GM21717 (cell line): Measurements from ENCODE around the gene EXD3.
"Not testable (repeated sequence)": the region's sequence is repeated elsewhere in the genome, so short reads cannot be mapped to it uniquely, and the experiment has no call there.

Source experiments
- ATAC-seq: cut with Tn5 transposase; IDR thresholded peaks from one replicate; pipeline ENCODE4 v1.9.1; 2021; ENCODE audit warnings: mild to moderate bottlenecking, moderate library complexity; ENCODE audit not compliant: unreplicated experiment

EXD3 gene

DNA sequence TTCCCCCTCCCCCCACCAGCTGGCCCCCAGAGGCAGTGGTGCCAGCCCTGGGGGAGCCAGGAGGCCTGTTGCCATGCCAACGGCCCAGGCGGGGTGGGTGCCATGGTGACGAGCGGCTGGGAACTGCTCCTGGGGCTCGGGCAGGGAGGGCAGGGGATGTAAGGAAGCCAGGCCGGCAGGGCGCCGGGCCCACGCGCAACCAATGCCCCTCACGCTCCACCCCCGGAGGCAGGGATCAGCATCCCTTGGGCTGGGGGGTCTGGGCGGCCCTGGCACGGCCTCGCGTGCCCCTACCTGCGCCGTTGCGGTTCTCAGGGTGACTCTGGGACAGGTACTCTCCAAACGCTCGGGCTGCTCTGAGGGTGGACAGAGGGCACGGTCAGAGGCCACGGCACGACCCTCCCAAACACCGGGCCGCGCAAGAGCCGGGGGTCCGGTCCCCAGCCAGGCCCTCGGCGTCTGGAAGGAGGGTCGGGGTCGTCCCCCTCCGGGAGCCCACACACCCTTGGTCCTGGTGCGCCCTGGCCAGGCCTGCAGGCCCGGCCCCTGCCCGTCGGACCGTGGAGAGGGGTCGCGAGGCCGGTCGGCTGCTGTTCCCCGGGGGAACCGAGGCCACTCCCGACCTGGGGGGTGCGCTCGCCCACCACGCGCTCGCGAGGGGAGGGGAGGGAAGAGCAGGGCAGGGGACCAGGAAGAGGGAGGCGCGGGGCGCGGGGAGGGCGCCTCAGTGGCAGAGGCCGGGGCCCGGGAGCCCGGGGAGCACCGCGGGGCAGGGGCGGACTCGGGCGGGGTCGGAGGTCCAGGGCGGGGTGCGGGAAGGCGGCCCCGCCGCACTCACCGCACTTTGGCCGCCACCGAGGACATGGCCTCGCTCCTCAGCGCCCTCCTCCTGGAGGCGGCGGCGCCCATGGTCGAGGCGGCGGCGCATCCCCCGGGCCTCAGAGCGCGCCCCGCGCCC lies 35.5 kb upstream of the EXD3 start:
- peak; percentile 2 for ATAC-seq

DNA sequence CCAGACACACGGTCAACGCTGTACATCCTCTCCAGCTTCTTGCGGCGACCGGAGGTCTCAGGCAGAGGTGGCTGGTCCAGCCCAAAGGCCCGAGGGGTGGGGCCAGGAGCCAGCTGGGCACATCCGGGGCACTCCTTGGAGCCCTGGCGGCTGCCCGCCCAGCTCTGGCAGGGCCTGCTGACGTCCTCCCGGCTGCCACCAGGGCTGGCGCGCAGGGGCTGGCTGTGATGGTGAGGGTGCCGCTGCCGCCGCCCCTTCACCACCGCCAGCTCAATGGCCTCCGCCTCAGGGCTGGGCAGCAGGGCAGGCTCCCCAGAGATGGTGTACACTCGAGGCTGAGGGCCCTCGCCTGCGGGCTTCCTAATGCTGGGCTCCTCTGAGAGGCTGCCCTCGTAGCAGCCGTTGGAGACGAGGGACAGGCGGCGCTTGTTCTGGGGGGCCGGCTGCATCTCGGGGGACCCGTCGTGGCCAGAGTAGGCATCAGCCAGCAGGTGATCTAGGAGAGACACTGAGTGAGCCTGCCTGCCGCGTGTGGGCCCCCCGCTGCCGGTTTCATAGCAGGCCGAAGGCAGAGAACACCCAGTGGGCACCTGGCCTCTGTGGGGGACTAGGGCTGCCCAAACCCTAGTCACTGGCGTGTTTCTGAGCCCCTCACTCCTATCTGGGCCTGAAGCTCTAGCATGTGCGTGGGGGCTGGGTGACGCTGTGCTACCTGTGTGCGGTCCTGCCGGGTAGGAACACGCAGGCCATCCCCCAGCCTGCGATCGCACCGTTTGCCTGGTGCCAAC lies 34.6 kb upstream of the EXD3 start:
- no peak for ATAC-seq

- no peak for ATAC-seq
Observed at GRCh38 chr9:137456864-137457405, 34.0 kb upstream of the EXD3 start.

- no peak for ATAC-seq
Observed at GRCh38 chr9:137456061-137456863, 33.3 kb upstream of the EXD3 start.

GRCh38 chr9:137455359-137455991 lies 32.5 kb upstream of the EXD3 start:
- ATAC-seq = no peak

GRCh38 chr9:137454597-137455358 lies 31.8 kb upstream of the EXD3 start:
- ATAC-seq = no peak

- no peak for ATAC-seq
Observed at GRCh38 chr9:137454145-137454596, 31.2 kb upstream of the EXD3 start.

DNA sequence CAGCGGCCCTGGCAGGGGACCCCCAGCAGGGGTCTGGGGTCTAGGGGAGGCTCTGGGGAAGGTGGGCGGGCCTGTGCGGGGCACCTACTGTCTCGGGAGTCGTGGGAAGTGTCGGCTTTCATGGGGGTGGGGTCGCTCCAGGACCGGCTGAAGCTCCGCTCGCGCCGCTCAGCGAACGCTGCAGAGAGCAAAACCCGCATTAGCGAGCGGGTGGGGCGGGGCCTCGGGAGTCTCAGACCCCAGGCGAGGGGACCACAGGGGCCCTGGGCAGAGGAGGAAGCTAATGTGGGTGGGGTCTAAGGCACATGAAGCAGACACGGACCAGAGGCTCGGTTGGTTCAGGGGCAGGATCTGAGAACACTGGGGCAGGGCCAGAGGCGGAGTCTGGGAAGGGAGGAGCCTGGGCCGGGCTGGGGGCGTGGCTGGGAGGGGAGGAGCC lies 30.7 kb upstream of the EXD3 start:
- ATAC-seq = no peak

DNA sequence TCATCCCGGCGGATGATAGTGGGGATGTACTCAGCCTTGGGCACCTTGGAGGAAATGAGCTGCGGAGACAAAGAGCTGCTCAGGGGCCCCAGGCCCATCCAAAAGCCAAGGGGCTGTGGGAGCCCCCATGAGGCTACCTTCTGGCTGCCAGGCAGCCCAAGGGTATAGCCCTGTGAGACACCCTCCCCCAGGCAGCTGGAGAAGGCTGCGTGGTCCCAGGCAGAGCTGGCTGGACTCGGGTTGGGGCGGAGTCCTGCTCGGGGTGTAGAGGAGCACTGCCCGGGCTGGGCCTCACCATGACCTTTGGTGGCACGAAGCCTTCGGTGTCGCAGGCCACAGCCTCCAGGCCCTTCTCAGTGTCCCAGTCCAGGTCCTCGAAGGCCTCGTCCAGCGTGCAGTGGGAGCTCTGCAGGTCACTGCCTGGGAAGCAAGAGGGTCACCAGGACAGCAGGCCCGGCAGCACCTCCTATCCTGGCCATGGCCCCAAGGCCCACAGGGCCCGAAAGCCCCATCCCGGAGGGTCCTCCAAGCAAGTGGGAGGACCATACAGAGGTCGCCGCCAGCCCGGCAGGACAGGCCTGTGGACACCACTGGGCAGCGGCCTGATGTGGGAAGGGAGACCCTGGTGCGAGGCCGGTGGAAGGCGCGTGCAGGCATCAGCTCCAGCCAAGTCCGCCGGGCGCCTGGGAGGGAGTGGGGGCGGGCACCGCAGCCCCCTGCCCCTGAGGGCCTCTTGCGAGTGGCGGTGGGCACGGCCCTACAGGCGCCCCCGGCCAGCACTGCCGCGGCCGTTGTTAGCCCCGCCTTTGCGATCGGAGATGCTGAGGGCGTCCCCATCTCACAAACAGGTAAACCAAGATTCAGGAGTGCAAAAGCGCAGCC lies 30.0 kb upstream of the EXD3 start:
- ATAC-seq = no peak

DNA sequence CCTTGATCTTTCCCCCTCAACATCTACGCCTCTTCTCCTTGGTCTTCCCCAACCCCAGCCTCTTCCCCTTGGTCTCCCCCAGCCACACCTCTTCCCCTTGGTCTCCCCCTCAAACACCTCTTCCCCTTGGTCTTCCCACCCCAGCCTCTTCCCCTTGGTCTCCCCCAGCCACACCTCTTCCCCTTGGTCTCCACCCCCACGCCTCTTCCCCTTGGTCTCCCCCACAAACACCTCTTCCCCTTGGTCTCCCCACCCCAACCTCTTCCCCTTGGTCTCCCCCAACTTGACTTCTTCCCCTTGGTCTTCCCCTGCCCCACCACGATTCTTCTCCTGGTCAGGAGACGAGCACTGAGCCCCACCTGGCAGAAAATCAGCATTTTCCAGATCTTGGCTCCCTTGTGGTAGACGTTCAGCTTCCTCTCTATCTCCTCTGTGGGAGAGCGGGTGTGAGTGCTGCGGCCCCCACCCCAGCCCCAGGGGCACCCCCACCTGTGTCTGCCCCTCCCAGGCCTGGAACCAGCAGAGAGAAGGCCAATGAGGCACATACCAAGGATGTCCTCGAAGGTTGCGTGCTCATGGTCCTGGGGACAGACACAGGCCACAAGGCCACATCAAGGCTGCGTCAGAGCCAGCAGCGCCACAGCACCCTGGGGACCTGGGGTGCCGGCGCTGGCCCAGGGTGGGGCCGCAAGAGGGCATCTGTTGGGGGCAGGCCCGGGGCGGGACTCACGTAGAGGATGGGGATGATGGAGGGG lies 29.2 kb upstream of the EXD3 start:
- no peak for ATAC-seq

DNA sequence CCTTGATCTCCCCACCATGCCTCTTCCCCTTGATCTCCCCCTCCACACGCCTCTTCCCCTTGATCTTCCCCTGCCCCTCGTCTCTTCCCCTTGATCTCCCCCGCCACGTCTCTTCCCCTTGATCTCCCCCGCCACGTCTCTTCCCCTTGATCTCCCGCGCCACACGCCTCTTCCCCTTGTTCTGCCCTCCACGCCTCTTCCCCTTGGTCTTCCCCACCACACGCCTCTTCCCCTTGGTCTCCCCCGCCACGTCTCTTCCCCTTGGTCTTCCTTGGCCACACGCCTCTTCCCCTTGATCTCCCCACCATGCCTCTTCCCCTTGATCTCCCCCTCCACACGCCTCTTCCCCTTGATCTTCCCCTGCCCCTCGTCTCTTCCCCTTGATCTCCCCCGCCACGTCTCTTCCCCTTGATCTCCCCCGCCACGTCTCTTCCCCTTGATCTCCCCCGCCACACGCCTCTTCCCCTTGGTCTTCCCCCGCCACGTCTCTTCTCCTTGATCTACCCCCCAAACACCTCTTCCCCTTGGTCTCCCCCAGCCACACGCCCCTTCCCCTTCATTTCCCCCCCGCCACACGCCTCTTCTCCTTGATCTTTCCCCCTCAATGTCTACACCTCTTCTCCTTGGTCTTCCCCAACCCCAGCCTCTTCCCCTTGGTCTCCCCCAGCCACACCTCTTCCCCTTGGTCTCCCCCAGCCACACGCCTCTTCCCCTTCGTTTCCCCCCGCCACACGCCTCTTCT lies 28.5 kb upstream of the EXD3 start:
- not testable (repeated sequence) for ATAC-seq

GRCh38 chr9:137450539-137451222 lies 27.7 kb upstream of the EXD3 start:
- ATAC-seq = not testable (repeated sequence)

- no peak for ATAC-seq
Observed at GRCh38 chr9:137449931-137450538, 27.1 kb upstream of the EXD3 start.

DNA sequence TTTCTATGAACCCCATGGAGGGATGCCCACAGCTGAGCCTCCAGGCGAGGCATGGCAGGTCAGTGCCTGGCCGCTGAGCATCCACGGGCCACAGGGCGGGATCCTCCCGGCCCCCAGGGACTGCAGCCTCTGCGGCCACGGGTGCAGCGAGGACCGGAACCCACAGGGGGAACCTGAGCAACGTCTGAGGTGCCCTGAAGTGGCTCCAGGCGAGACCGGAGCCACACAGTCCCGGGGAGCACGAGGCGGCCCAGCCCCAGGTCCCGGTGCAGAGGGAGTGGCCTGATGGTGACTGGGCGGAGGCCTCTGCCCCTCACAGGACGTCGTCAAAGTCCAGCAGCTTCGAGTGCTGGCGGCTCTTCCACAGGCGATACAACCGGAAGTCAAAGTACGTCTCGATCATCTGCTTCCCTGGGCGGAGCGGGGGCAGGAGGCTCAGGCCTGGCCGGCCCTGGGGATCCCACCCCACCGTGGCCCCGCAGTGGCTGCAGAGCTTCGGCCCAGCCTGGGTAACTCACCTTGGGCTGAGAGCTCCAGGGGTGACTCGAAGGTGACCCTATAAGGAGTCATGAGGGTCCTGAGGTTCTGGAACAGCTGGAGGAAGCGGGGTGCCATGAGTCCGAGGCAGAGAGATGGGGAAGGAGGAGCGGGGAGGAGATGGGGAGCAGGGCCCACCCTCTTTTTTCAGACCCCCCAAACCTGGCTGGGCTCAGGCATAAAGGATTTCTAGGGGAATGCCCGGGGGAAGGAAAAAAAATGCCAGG lies 26.3 kb upstream of the EXD3 start:
- ATAC-seq = no peak

- ATAC-seq = no peak
Observed at GRCh38 chr9:137448602-137448962, 25.6 kb upstream of the EXD3 start.
